HG03108 (cell line): ENCODE measurements around the gene CPXM2.

Experiments
- ATAC-seq: cut with Tn5 transposase; IDR thresholded peaks from one replicate; pipeline ENCODE4 v1.9.1; 2021; ENCODE audit warnings: moderate library complexity; ENCODE audit not compliant: unreplicated experiment

CPXM2 gene

GRCh38 chr10:123804716-123805115, 86.9 kb downstream of the CPXM2 start:
- ATAC-seq = no peak

DNA sequence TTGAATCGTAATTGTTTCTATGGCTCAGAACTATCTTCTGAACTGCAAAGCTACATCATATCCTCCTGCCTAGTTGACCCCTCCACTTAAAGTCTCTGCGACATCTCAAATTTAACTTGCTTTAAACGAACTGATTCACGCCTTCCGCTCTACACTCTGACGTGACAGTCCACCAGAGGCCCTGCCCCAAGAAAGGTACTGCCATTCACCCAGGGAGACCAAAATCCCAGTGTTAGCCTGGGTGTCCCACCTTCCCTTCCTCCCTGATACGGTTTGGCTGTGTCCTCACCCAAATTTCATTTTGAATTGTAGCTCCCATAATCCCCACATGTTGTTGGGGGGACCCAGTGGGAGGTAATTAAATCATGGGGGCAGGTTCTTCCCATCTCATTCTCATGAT, 90.8 kb downstream of the CPXM2 start:
- ATAC-seq = no peak

DNA sequence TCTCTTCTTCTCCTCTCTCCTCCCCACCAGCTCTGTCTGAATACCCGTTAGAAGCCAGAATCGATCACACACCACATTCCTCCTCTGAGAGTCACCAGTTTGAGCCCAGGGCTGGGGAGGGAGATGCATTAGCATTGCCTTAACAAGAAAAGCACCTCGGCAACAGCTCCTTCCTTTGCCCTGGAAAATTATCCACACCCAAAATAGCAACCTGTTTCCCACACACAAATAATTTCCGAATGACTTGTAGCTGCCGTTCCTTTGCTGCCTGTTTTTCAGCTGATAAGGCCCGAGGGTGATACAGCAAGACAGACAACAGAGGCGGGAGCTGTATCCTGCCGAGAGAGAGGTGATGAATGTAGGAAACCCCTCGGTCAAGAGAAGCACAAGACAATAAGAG, 91.3 kb downstream of the CPXM2 start:
- no peak for ATAC-seq

GRCh38 chr10:123798856-123799255, 92.8 kb downstream of the CPXM2 start:
- ATAC-seq = no peak

GRCh38 chr10:123797813-123798212, 93.8 kb downstream of the CPXM2 start:
- ATAC-seq = no peak

DNA sequence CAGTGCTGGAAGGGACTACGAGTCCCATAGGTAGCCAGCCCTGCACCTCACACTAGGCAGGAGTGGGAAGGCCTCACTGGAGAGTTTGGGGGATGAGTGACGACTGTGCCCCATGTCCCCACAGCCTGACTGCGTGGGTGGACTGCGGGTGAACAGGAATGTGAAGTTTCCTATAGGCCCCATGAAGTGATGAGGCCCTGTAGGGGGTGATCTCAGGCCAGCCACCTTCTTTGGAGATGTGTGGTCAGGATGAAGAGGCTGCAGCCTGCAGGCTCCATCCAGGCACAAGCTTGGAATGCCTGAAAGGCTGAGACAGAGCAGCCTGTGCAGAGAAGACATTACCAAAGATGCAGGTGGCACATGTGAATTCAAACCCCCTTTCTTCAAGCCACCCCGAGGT, 94.9 kb downstream of the CPXM2 start:
- no peak for ATAC-seq

DNA sequence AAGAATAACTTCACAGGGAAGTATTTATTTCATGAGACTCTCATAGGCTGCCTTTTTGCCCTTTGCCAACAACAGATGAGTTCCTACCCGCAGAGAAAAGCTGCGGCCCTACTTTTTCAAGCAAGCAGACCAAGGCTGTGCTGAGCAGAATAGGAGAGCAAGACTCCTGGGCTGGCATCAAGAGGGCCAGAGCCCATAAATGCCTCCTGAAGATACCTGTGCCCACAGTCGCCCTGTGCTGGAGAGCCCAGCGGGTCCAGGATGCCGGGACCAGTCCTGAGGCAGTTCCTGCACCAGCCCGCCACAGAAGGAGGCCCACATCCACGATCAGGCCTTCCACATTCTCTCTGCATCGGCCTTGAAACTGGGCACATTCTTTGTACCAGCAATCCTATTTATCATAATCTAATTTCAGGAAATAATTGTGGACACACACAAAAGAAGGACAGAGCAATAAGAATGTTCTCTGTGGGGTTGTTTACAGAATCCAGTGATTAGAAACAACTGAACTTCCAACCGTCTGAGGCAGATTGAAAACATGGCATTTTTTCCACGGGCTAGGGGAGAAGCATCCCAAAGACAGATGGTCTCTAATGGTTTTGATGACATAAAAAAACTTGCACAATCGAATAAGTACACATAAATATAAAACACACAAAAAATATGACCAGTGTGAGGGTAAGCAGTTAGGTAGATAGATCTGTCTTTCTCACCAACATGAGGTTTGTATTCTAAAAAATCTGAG, 95.6 kb downstream of the CPXM2 start:
- no peak for ATAC-seq

- ATAC-seq = no peak
Measured at GRCh38 chr10:123795196-123795780, 96.3 kb downstream of the CPXM2 start.

GRCh38 chr10:123792248-123792978, 99.2 kb downstream of the CPXM2 start:
- ATAC-seq = no peak

GRCh38 chr10:123790132-123790885, 101.3 kb downstream of the CPXM2 start:
- no peak for ATAC-seq

DNA sequence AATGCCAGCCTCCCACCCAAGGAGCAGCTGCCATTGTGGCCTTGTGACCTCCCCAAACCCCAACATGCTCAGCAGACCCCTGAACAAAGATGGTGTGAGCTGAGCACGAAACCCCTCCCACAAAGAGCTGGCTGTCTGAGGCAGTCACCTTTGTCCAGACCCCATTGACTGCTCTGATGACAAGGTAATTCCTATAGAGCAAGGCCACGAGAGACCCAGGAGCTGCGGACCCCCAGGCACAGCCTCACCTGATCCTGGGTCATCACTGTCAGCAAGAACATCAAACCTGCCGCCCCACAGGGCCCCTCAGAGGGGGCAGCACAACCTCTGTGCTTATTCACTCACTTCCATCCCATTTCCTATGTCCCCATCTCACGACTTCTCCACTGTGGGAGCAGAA, 102.6 kb downstream of the CPXM2 start:
- no peak for ATAC-seq

DNA sequence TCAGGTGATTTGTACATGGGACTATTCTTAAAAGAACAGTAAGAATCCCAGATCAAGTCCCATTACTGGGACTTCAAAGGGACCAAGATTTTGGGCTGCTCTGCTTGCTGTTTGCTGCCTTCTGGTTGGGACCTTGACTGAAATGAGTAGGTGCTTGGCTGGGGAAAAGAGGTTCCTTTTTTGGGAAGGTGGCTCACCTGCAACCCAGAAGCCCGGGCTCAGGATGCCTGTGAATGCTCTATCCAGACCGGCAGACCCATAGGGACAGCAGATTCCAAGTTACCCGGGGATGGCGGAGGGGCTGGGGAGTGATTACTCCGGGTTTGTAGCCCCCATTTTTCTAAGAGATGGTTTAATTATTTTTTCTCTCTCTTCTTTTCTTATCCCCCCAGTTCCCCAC, 104.0 kb downstream of the CPXM2 start:
- no peak for ATAC-seq

DNA sequence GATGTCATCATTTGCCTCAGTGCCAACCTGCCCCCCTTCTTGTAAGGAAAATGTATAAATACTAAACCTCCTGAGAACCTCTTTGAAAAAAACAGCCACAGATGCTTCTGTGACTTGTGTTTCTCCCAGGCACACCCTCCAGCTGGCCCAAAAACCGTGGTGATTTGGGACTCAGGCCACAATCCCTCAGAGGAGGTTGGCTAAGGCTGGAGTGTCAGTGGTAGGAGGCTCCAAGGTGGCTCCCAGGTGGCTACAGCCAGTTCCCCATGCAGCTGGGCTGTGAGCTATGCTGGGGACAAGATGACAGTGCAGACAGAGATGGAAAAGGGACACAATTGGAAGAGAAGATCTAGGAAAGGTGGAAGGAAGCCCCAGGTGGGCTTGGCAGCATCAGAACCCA, 104.7 kb downstream of the CPXM2 start:
- no peak for ATAC-seq

DNA sequence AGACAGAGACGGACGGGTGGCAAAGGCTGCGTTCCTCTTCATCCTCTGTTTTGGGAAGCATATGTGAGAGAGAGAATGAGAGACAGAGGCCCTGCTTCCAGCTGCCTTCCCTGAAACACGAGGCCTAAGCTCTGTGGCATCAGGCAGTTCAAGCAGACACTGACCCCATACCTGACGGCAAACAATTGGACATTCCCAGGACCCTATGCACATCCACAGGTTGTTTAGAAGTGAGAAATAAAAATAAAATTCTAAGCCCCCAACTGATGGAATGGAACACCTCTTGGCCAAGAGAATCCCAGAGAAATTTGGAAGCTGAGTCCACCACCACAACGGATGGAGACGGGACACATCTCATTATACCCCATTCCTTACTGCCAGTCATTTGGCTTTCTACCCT, 105.3 kb downstream of the CPXM2 start:
- no peak for ATAC-seq

GRCh38 chr10:123784646-123785045, 107.0 kb downstream of the CPXM2 start:
- ATAC-seq = no peak

GRCh38 chr10:123784216-123784615, 107.4 kb downstream of the CPXM2 start:
- ATAC-seq = no peak

DNA sequence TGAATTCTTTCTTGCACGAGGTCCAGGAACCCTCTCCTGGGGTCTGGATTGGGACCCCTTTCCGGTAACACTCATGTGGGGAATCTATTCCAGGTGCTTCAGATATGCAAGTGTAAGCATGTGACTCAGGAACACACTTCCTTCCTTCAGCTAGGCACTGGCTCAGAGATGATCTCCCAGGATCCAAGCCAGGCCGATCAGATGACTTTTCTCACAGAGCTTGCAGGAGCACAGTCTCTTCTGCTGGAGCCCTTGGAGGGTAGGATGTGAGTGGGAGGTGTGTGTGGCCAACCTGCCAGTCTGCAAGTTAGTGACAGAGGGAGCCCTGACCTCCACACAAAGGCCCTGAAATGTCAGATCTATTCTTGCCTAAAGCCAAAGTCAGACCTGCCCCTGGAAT, 108.3 kb downstream of the CPXM2 start:
- ATAC-seq = no peak

DNA sequence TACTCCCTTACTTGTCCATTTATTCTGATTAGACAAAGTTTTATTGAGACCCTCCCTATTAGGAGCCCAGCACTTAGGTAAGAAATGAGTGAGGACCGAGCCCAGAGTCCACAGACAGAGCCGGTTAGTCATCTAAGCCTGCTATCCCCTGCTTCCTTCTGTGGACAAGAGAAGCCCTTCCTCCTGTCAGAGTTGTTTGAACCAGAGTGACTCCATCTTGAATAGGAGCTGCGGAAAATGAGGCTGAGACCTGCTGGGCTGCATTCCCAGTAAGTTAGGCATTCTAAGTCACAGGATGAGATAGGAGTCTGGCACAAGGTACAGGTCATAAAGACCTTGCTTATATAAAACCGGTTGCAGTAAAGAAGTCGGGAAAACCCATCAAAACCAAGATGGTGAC, 109.1 kb downstream of the CPXM2 start:
- ATAC-seq = no peak

GRCh38 chr10:123781956-123782500, 109.6 kb downstream of the CPXM2 start:
- ATAC-seq = no peak

GRCh38 chr10:123781324-123781900, 110.2 kb downstream of the CPXM2 start:
- no peak for ATAC-seq
